Rectal smooth muscle tissue (tissue), 1 donor: ENCODE measurements around the gene IL15RA.

Experiments
- H3K27ac ChIP-seq: one replicate; pipeline ENCODE4 v1.7.0; 2013; ENCODE audit warnings: low read depth, low read length, inconsistent platforms
- H3K27me3 ChIP-seq: one replicate; pipeline ENCODE4 v1.7.0; 2013; ENCODE audit warnings: low read length; ENCODE audit not compliant: control insufficient read depth, insufficient read depth
- H3K36me3 ChIP-seq: one replicate; pipeline ENCODE4 v1.7.0; 2013; ENCODE audit warnings: low read length; ENCODE audit not compliant: control insufficient read depth, insufficient read depth
- H3K4me1 ChIP-seq: one replicate; pipeline ENCODE4 v1.7.0; 2013; ENCODE audit warnings: low read length; ENCODE audit not compliant: control insufficient read depth, insufficient read depth
- H3K4me3 ChIP-seq: one replicate; pipeline ENCODE4 v1.7.0; 2013; ENCODE audit warnings: low read length
- H3K9ac ChIP-seq: one replicate; pipeline ENCODE4 v1.7.0; 2013; ENCODE audit warnings: low read length

Gene IL15RA

DNA sequence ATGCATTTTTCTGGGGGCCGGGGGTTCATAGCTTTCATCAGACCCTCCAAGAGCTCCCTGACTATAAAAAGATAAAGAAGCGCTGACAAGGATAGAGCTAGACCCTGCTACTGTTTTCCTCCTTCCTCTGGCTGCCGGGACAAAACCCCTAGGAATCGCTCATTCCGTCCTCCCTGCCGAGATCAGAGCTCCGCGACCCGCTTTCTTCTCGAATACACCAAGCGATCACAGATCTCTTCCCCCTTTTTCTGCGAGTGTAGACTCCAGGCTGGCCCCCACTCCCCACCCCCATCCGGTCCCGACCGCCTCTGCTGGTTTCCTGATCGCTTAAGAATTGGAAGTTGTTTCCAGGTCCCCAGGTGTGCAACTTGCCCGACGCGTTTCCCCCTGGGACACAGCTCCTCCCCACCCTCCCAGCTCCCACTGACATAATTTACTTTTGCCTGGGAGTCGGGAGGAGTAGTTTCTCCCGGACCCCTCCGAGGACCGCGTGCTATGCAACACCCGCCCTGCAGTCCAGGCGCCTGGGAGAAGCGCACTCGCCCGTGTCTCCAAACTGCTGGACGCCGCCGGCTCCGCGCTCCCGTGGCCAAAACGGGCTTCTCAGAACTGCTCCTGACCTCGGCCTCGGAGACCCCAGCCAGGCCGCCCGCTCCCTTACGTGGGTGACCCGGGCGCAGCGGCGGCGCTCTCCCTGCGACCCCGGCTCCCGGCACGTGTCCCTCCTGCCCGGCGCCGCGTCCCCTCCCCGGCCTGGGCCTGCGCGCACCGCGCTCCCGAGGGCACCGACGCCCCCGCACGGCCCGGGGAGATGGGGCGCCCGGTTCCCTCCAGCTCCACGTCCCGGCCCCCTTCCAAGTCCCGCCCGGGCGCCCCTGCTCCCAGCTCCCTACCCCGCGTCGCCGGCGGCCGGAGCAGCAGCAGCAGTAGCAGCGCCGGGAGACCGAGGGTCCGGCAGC, 552 bp downstream of the IL15RA start:
- H3K4me1 ChIP-seq: no peaks in the 10 kb centered on the region

DNA sequence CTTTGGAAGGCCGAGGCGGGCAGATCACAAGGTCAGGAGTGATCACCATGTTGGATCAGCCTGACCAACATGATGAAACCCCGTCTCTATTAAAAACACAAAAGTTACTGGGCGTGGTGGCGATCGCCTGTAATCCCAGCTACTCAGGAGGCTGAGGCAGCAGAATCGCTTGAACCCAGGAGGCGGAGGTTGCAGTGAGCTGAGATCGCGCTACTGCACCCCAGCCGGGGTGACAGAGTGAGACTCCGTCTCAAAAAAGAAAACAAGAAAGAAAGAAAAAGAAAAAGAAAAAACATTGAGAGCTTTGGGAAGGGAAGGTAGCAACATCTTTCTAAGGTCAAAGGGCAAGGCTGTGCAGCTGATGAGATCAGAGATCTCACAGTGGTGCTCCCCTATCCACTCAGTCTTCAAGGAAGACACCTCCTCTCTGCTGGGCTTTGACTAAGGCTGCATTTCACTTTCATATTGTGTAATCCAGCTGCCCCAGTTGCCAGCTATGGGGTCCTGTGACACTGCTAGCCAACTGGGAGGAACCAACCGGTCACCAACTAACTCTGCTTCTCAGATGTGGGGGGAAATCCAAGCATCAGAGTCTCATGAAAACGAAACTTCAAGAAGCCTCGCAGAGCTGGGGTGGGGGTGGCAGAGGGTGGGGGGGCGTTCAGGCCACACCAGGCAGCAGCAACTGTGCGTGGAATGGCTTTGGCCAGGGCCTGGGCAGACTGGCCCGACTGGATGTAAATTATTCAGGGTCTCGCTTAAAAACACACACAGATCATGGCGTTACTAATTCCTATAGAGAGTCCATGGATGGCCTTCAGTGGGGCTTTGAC, 1.5 kb downstream of the IL15RA start:
- H3K27me3 ChIP-seq: no peaks in the 10 kb centered on the region
- H3K27ac ChIP-seq: peak overlapping the region; percentile 79
- no peaks in the 10 kb centered on the region for H3K36me3 ChIP-seq
- peak overlapping the region; percentile 39 for H3K9ac ChIP-seq
- H3K4me1 ChIP-seq: no peaks in the 10 kb centered on the region
- H3K4me3 ChIP-seq: peak overlapping the region; percentile 98

More for the DNA sequence above, 552 bp downstream of the IL15RA start:
- Histone ChIP-seq H3K36me3 (no peaks in the 10 kb centered on the region), H3K27me3 (no peaks in the 10 kb centered on the region), H3K9ac (peak overlapping the region; percentile 39), H3K27ac (peak overlapping the region; percentile 79), H3K4me3 (peak overlapping the region; percentile 98)

DNA sequence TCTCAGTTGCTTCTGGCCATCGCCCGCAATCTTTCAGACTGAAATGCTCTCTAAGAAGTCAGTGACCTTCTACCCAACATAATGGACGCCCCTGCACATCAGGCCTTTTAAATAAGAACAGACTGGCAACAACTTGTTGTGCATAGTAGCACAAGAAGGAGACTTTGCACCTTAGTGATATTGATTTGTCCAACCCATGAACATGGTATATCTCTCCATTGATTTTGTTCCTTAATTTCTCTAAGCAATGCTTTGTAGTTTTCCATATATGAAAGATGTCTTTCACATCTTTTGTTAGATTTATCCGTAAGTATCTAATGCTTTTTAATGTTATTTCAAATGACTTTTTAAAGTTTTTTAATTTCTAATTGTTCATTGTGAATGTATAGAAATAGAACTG, 4.3 kb downstream of the IL15RA start:
- Histone ChIP-seq H3K27me3 (no peaks in the 10 kb centered on the region), H3K27ac (no peak overlapping the region), H3K9ac (no peak overlapping the region), H3K4me1 (no peaks in the 10 kb centered on the region), H3K4me3 (no peak overlapping the region), H3K36me3 (no peaks in the 10 kb centered on the region)

DNA sequence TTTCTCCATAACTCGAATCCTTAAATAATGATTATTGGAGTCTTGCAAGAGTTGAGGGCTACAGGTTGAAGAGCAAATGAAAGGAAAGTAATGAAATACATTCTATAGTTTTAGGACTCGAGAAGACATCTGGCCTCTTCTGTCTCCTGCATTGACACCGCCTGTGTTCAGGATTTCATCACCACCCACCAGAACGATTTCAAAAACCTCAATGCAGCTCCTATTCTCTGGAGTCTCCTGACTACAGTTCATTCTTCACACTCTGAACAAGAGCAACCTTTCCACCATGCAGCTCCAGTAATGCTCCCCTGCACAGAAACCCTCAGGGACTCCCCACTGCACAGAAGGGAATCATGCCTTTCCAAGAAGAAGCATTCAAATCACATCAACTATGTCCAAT, 5.5 kb downstream of the IL15RA start:
- Histone ChIP-seq H3K27me3 (no peaks in the 10 kb centered on the region), H3K4me1 (no peaks in the 10 kb centered on the region), H3K9ac (no peak overlapping the region), H3K27ac (no peak overlapping the region), H3K4me3 (no peak overlapping the region), H3K36me3 (no peaks in the 10 kb centered on the region)

DNA sequence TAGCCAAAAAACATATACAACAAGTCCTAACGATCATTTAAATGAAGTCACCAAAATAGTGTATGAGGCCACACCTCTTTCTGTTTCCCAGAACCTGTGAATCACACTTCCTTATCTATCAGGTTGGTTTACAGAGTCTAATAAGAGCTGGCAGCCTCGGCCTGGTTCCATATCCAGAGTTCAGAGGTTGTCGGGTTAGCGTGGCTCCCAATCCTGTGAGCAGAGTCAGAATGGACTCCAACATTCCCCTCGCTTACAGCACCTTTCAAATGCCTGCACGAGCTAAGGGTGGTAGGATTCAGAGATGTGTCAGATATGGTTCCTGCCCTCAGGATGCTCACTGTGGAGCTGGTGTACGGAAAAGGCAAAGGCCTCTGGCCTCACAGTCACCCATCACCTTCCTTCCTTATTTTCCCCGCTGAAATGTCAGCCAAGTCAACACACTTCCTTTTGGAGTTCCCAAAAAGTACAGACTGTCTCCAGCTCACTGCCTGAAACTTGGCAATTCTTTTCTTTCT, 6.0 kb downstream of the IL15RA start:
- Histone ChIP-seq H3K27ac (peak overlapping the region; percentile 56), H3K4me1 (no peaks in the 10 kb centered on the region), H3K27me3 (no peaks in the 10 kb centered on the region), H3K9ac (no peak overlapping the region), H3K4me3 (peak overlapping the region; percentile 25), H3K36me3 (no peaks in the 10 kb centered on the region)

DNA sequence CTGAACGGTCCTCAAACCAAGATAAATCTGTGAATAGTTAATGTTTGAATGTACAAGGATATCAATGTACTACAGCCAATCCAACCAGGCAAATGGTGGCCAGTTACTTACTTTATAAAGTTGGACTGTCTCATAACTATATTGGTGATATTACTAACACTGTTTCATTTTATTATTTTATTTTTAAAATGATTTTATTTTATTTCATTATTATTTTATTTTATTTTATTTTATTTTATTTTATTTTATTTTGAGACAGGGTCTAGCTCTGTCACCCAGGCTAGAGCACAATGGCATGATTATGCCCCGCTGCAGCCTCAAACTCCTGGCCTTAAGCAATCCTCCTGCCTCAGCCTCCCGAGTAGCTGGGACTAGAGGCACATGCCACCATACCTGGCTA, 6.8 kb downstream of the IL15RA start:
- Histone ChIP-seq H3K4me1 (no peaks in the 10 kb centered on the region), H3K4me3 (no peak overlapping the region), H3K27ac (no peak overlapping the region), H3K27me3 (no peaks in the 10 kb centered on the region), H3K36me3 (no peaks in the 10 kb centered on the region), H3K9ac (no peak overlapping the region)

DNA sequence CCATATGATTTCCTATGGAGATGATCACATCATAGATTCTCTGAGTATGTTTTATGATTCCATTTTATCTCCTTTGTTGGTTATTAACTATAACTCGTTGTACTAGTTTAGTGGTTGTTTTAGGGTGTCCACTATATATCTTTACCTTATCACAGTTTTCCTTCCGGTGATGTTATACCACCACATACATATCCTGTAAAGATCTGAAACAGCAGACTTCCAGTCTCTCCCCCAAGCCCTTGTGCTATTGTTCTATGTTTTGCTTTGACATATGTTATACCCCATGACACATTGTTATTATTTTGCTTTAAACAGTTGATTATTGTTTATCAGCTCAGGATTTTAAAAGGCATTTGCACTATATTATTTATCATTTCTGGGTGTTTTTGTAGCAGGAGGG, 7.3 kb downstream of the IL15RA start:
- Histone ChIP-seq H3K27ac (no peak overlapping the region), H3K9ac (no peak overlapping the region), H3K36me3 (no peaks in the 10 kb centered on the region), H3K27me3 (no peaks in the 10 kb centered on the region), H3K4me3 (no peak overlapping the region), H3K4me1 (no peaks in the 10 kb centered on the region)

DNA sequence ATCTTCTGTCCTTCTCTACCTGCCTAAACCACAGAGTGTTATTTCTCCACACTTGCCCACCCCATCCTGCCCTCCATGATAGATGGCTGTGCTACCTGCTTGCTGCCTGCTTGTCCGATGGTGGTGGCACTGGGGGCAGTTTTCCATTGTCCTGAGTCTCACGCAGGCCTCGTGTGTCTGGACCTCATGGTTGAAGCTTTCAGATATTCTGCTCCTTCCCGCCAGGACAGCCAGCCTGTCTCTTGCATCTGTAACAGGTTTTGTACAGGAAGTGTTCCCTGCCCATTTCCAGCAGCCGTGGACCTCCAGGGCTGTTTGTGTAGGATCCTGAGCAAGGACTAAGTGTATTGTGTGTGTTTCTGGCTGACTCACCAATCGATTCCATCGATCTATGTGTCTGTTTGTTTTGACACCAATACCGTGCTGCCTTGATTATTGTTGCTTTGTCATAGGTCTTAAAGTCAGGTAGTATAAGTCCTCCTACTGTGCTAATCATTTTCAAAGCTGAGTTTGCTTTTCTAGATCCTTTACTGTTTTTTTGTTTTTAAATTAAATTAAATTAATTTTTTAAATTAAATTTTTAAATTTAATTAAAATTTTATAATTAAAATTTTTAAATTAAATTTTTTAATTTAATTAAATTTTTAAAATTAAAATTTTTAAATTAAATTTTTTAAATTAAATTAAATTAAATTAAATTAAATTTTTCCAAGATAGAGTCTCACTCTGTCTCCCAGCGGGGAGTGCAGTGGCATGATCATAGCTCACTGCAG, 8.5 kb downstream of the IL15RA start:
- Histone ChIP-seq H3K4me3 (no peak overlapping the region), H3K4me1 (no peaks in the 10 kb centered on the region), H3K36me3 (no peaks in the 10 kb centered on the region), H3K9ac (no peak overlapping the region), H3K27me3 (no peaks in the 10 kb centered on the region), H3K27ac (no peak overlapping the region)

DNA sequence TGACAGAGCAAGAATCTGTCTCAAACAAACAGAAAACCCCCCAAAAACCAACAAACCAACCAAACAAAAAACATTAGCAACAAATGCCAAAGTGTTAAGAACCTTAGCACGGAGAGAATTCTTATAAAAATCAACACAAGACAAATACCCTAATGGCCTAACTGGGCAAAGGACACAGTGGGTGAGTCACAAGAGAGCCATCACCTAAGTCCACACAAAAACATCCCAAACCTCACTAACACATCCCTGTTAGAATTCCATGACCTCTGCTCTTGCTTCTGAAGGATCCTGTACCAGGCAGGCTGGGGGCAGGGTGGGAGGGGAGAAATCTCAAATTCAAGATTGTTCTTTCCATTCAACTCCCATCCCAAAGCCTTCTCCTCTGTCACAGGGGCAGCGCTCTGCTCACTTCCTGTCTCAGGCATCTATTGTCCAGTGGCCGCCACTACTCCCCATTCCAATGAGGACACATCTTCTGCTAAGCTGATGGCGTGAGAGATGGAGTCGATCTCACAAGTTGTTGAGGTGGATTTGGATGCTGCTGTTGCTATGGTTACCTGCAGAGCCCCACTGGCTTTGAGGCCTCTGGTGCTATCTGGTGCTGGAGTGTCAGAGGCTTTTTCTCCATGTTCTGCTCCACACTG, 9.2 kb downstream of the IL15RA start:
- Histone ChIP-seq H3K4me3 (no peak overlapping the region), H3K9ac (no peak overlapping the region), H3K4me1 (no peaks in the 10 kb centered on the region), H3K27ac (no peak overlapping the region), H3K36me3 (peaks cover under 1% of the 10 kb centered on the region), H3K27me3 (no peaks in the 10 kb centered on the region)

DNA sequence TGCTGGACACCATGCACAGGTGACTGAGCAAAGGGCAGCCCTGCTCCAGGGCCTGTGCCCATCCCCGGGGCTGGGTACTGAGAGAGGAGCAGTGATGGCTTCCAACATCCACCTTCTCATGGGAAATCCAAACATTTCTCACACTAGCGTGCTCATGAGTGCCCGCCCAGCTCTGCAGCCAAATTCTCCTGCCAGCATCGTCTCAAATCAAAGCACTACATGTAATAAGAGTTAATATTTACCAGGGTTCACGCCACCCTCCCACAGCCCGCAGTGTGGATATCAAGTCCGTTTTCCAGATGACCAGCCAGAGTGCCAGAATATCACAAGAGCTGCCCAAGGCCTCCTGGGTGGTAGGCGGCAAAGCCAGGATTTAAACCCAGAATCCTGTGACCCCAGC, 12.1 kb downstream of the IL15RA start:
- H3K36me3 ChIP-seq: peaks cover 3% of the 10 kb centered on the region
- no peaks in the 10 kb centered on the region for H3K4me1 ChIP-seq
- H3K9ac ChIP-seq: no peak overlapping the region
- no peaks in the 10 kb centered on the region for H3K27me3 ChIP-seq
- H3K27ac ChIP-seq: no peak overlapping the region
- no peak overlapping the region for H3K4me3 ChIP-seq

DNA sequence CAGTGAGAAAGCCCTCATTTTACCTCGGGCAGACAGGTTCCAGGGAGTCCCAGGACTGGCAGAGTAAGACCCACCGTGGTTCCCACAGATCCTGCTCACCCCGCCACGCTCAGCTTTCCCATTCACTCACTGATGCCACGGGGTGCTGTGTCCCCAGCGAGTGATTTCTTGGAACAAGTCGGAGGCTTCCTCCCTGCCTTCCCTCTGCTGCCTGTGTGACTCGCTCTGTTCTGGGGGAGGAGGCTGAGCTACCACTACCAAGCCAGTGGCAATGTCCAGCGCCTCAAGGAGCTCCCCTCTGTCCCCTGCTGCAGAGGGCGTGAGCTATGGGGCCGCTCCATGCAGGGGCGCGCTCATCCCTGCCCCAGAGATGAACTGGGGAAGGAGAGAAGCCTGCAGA, 12.6 kb downstream of the IL15RA start:
- no peaks in the 10 kb centered on the region for H3K4me1 ChIP-seq
- H3K4me3 ChIP-seq: no peak overlapping the region
- H3K9ac ChIP-seq: no peak overlapping the region
- H3K27me3 ChIP-seq: no peaks in the 10 kb centered on the region
- H3K27ac ChIP-seq: no peak overlapping the region
- peaks cover 3% of the 10 kb centered on the region for H3K36me3 ChIP-seq
